LHCN-M2 (cell line): Measurements from ENCODE around the gene NETO2. TPM values are rescaled to one million over a fixed set of nuclear protein-coding genes. Genes with fewer than 3 reads are reported as not detected.
A peak's percentile ranks its signal among the peaks of the same experiment; 100 is the strongest.
"Not testable (repeated sequence)": the region's sequence is repeated elsewhere in the genome, so short reads cannot be mapped to it uniquely, and the experiment has no call there.

Experiments
- DNase-seq: peaks from one replicate; pipeline ENCODE4 v3.0.0-alpha.2; 2012; ENCODE audit warnings: low read depth
- polyA plus RNA-seq: library from polyadenylated mRNA; unstranded; fragments of >200 nt; gene quantifications from one replicate; pipeline ENCODE4 v1.2.1, GENCODE V29; 2012; ENCODE audit warnings: missing spikeins
- total RNA-seq: library from RNA; depleted of rRNA; stranded (reverse); fragments of >200 nt; gene quantifications from 2 replicates; pipeline ENCODE4 v1.2.3, GENCODE V29; 2014; rRNA removed

The NETO2 gene, protein sequence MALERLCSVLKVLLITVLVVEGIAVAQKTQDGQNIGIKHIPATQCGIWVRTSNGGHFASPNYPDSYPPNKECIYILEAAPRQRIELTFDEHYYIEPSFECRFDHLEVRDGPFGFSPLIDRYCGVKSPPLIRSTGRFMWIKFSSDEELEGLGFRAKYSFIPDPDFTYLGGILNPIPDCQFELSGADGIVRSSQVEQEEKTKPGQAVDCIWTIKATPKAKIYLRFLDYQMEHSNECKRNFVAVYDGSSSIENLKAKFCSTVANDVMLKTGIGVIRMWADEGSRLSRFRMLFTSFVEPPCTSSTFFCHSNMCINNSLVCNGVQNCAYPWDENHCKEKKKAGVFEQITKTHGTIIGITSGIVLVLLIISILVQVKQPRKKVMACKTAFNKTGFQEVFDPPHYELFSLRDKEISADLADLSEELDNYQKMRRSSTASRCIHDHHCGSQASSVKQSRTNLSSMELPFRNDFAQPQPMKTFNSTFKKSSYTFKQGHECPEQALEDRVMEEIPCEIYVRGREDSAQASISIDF
- 31.8 and 33.0 TPM in 2 replicates for total RNA-seq
- 6.3 TPM for polyA plus RNA-seq

- peak; percentile 47 for DNase-seq
These were observed at the start of gene NETO2 for GRCh38 chr16:47143677-47144558. Gene NETO2 (minus strand): TSS chr16:47143945. CDS start chr16:47143612, 333 bp downstream.

DNA sequence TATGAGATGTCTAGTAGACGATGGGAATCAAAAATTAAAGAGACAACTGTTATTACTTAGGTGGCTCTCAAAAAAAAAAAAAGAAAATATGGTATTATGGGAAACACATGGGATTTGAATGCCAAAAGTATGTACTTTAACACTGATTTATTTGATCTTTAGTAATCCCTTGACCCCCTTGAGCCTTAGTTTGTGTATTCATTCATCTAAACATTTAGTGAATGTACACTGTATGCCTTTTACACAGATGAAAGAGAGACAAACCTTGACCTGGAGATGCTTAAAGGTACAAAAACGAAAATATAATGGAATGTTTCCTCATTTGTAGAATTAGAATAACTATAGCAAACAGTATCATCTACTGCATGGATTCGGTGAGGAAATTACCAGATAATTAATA, 38.6 kb upstream of the NETO2 start:
- no peak for DNase-seq

GRCh38 chr16:47181066-47181465, 37.3 kb upstream of the NETO2 start:
- DNase-seq, result not testable (repeated sequence)

DNA sequence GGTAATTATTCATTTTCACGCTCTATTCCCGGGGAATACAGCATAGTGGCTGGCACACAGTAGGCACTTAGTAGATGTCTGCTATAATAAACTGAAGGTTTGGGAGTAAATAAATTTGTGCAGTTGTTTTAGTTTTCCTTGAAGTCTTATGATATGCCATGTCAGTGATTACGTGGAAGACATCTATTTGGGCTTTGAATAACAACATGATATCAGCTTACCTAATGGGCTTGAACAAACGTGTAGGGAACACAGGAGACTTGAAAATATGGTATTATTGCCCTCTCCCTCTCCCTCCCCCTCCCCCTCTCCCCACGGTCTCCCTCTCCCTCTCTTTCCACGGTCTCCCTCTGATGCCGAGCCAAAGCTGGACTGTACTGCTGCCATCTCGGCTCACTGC, 36.3 kb upstream of the NETO2 start:
- DNase-seq, result no peak

- no peak for DNase-seq
These were observed 31.4 kb upstream of the NETO2 start for GRCh38 chr16:47175152-47175551.

DNA sequence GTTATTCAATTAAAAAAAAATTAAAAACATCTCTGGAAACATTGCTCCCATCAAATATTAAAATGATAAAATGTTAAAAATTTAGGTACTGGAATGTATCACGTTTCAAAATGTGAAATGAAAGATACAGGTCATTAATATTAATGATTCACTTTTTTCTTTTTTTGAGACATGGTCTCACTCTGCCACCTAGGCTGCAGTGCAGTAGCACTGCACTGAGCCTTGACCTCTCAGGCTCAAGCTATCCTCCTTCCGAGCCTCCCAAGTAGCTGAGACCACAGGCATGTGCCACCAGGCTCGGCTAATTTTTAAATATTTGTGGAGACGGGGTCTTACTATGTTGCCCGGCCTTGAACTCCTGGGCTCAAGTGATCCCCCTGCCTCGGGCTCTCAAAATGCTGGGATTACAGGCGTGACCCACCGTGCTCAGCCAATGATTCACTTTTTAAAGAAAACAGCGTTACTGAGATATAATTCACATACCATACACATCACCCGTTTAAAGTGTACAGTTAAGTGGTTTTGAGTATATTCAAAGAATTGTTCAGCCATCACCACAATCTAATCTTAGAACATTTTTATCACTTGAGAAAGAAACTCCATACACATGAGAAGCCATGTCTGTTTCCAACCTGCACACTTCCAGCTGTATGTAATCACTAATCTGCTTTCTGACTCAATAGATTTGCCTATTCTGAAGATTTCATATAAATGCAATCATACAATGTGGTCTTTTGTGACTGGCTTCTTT, 19.1 kb upstream of the NETO2 start:
- no peak for DNase-seq

GRCh38 chr16:47161464-47161863, 17.7 kb upstream of the NETO2 start:
- no peak for DNase-seq

GRCh38 chr16:47160422-47160821, 16.7 kb upstream of the NETO2 start:
- DNase-seq, result no peak

DNA sequence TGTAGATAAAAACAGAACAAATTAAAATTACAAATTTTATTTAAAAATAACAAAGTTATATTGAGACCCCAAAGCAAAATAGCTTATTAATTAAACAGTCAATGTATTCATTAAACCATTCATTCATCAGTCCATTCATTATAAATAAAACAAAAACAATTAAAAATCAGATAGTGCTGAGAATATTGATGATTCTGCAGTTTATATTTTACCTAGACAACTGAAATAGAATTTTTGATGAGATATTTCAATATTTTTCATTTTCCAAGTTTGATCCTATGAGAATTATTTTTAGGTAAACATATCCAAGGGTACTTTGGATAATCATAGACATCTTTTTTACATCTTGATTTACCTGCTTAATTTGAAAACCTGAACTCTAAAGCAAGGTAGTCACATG, 15.2 kb upstream of the NETO2 start:
- no peak for DNase-seq

DNA sequence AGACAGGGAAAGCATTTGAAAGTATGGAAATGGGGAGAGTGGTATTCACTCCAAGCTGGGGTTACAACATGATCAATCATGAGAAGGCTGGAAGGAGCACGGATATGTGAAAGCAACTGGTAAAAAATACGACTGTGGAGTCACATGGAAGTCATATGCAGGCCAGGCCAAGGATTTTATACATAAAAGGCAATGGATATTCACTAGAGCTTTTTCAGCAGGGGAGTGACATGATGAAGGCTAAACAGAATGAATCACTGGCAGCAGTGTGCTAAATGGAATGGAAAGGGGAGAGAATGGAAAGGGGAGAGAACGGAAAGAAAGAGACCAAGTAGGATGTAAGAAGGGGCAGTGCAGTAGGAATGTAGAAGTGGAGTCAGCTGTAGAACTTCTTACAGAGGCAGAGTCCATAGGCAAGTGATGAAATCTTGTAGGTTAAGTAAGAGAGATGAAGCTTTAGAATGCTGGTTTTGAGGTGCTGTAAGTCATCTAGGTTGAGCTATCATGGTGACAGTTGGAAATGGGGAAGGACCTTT, 13.0 kb upstream of the NETO2 start:
- no peak for DNase-seq

DNA sequence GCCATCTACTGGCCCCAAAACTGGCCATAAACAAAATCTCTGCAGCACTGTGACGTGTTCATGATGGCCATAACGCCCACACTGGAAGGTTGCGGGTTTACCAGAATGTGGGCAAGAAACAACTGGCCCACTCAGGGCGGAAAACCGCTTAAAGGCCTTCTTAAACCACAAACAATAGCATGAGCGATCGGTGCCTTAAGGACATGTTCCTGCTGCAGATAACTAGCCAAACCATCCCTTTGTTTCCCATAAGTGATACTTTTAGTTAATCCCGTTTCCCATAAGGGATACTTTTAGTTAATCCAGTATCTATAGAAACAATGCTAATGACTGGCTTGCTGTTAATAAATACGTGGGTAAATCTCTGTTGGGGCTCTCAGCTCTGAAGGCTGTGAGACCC, 8.8 kb upstream of the NETO2 start:
- DNase-seq, result not testable (repeated sequence)

DNA sequence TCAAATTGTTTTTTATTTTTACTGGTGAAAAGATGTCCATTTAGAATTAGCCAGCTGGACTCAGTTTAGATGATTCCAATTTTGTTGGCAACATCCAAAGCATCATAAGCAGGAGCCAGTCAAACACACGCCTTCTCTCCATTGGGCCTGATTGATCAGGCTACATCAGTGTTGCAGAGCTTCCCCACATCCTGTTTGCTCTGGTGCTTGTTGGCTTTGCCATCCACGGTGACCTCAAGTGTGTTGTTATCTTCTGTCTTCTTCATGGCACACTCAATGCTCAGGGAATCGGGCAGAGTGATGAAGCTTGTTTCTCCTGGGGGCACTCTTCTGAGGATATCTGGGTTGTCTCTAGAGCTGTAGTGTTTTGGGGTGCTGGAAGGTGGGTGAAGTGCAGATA, 6.3 kb upstream of the NETO2 start:
- no peak for DNase-seq

DNA sequence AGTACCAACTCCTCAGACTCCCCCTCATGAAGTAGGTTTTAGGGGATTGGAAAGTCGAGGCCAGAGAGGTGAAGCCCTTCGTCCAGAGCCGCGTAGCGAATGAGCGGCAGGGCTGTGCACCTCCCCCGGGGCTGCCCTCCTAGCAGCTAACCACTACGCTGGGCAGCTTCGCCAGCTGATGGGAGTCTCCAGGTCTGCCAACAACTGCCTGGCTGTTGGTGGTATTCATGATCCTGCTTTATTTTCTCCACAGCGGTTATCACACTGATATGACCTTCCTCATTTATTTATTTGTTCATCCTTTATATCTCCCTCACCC, 773 bp upstream of the NETO2 start:
- DNase-seq, result no peak

DNA sequence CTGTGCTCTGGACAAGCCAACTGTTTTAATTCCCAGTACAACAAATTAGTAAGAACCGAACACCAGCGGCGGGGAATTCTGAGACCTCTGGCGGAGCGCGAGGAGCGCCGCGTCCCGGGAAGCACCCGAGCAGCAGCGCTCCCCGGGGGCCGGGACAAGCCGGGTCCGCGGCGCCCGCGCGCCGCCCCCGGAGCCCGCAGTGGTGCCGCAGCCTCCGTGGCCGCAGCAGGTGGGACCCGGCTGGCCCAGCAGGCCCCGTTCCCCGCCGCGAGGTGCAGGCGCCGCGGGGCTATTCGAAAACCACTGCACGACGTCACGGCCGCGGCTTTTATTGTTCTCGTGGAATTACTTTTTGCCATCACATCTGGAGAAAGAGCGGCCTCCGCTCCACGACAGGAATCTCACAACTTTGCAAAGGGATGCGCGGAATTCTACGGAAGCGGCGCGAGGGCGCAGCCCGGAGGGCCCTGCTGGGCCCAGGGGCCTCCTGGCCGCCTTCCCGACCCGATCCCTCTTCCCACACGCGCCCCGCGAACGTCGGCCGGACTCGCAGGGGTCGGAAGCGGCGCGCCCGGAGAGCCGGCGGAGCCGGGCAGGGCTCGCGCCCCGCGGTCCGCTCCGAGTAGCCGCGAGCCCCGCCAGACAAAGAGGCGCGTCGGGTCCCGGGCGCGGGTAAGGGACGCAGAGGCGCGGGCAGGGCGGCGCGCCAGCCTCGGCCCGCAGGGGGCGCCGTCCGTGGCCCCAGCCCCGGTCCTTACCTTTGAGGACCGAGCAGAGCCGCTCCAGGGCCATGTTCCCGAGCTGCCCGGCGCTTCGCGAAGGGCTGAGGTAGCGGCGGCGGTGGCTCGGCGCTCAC, 696 bp downstream of the NETO2 start:
- peak; percentile 57 for DNase-seq

GRCh38 chr16:47142486-47142820, 1.3 kb downstream of the NETO2 start:
- peak; percentile 35 for DNase-seq

- DNase-seq, result peak; percentile 78
These were observed 1.8 kb downstream of the NETO2 start for GRCh38 chr16:47141773-47142485.

DNA sequence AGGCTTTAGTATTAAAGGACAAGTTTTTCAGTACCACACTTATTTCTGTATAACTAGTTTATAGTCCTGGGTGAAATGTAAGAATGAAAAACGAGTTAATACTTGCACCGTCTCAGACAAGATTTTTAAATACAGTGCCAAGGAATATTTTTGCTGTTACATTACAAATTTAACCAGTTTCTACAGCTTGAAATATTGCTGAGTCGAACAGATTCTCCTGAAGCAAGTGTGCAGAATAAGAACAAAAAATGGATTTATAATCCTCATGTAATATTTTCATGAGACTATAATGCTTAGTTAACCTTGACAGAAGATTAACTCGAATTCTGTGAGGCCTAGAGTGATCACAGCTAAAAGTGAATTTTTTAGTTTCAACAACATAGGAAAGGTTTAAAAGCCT, 3.1 kb downstream of the NETO2 start:
- DNase-seq, result no peak

DNA sequence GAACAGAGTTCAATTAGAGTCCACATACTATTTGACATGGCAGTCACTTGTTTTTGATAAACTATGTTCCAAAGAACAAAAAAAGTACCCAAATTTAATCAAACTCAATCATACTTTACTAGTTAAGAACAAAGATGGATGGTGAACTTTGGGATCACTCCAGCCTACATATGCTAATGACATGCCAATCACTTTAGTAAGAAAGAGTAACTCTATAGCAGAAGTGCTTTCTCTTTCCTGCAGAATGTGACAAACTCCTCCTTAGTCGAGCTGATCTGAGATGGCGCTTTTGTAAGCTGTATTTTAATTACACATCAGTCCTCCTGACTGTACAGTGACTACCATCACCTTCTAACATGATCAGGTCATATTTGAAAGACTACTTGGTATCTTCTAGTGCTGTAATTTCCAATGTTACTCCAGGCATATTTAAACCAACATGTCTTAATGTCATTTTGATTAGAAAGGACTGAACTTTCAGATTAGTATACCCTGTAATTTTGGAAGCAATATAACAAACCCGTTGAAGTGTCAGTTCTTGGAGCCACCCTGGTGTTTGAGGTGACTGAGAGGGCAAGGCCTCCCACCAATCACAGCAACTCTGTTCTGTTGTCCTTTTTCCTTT, 4.1 kb downstream of the NETO2 start:
- DNase-seq, result no peak

GRCh38 chr16:47137925-47138324, 5.8 kb downstream of the NETO2 start:
- not testable (repeated sequence) for DNase-seq
